GM19452 (cell line): ENCODE measurements around the gene SMC4.
"Not testable (repeated sequence)": the region's sequence is repeated elsewhere in the genome, so short reads cannot be mapped to it uniquely, and the experiment has no call there.

Experiments
- ATAC-seq: cut with Tn5 transposase; IDR thresholded peaks from one replicate; pipeline ENCODE4 v1.9.1; 2021; ENCODE audit not compliant: unreplicated experiment

Gene SMC4

GRCh38 chr3:160399125-160400029, at the start of gene SMC4, which contains the start of gene IFT80:
Gene SMC4, plus strand, starts transcription at chr3:160399650. Its CDS starts 1,177 bp downstream, at chr3:160400827.
Gene IFT80, minus strand, starts transcription at chr3:160399225. Its CDS starts 14,625 bp downstream, at chr3:160384600.
- ATAC-seq, result peak; percentile 94

- ATAC-seq, result no peak
Observed at GRCh38 chr3:160355826-160356225, 43.6 kb upstream of the SMC4 start.

GRCh38 chr3:160362896-160363295, 36.6 kb upstream of the SMC4 start:
- not testable (repeated sequence) for ATAC-seq

- no peak for ATAC-seq
Observed at GRCh38 chr3:160365869-160366522, 33.5 kb upstream of the SMC4 start.

GRCh38 chr3:160368804-160369203, 30.6 kb upstream of the SMC4 start:
- peak; percentile 69 for ATAC-seq

GRCh38 chr3:160369784-160370183, 29.7 kb upstream of the SMC4 start:
- no peak for ATAC-seq

- ATAC-seq, result no peak
Observed at GRCh38 chr3:160370987-160371857, 28.2 kb upstream of the SMC4 start.

- no peak for ATAC-seq
Observed at GRCh38 chr3:160372780-160373179, 26.7 kb upstream of the SMC4 start.

GRCh38 chr3:160373655-160374054, 25.8 kb upstream of the SMC4 start:
- ATAC-seq, result no peak

- ATAC-seq, result no peak
Observed at GRCh38 chr3:160374472-160374871, 25.0 kb upstream of the SMC4 start.

- ATAC-seq, result no peak
Observed at GRCh38 chr3:160374925-160375324, 24.5 kb upstream of the SMC4 start.

- ATAC-seq, result no peak
Observed at GRCh38 chr3:160376681-160377080, 22.8 kb upstream of the SMC4 start.

GRCh38 chr3:160378331-160379109, 20.9 kb upstream of the SMC4 start:
- ATAC-seq, result no peak

- no peak for ATAC-seq
Observed at GRCh38 chr3:160379628-160380214, 19.7 kb upstream of the SMC4 start.

GRCh38 chr3:160381470-160381869, 18.0 kb upstream of the SMC4 start:
- no peak for ATAC-seq

GRCh38 chr3:160384639-160385318, 14.7 kb upstream of the SMC4 start:
- ATAC-seq, result no peak

- no peak for ATAC-seq
Observed at GRCh38 chr3:160390565-160391138, 8.8 kb upstream of the SMC4 start.

- no peak for ATAC-seq
Observed at GRCh38 chr3:160392798-160393197, 6.7 kb upstream of the SMC4 start.
